BJ (cell line): ENCODE results near the gene MAP6. TPM values are rescaled to one million over a fixed set of nuclear protein-coding genes. Genes with fewer than 3 reads are reported as not detected.

ENCODE experiments used
- CTCF ChIA-PET: fragments of 350-600 bp; formaldehyde crosslinking; extraction: SDS; loops from one replicate; lab custom pipeline; 2021; ENCODE audit warnings: antibody characterized with exemption, inconsistent platforms; lab: Yijun Ruan, JAX
- POLR2A ChIA-PET: fragments of 300-600 bp; sonication (Branson Sonifier 250); formaldehyde crosslinking; extraction: SDS; loops from one replicate; lab custom pipeline; 2021; ENCODE audit warnings: antibody characterized with exemption; lab: Charles Lee
- DNase-seq: peaks from one replicate; pipeline ENCODE4 v3.0.0-alpha.2; 2011; ENCODE audit warnings: low read depth
- H3K27me3 ChIP-seq: 2 replicates; pipeline ENCODE4 v1.6.0; 2011; ENCODE audit warnings: low read length; ENCODE audit not compliant: control insufficient read depth, insufficient read depth
- H3K36me3 ChIP-seq: 2 replicates; pipeline ENCODE4 v1.5.1; 2011; ENCODE audit warnings: low read length; ENCODE audit not compliant: control insufficient read depth, insufficient read depth
- H3K4me3 ChIP-seq: 2 replicates; pipeline ENCODE4 v1.5.1; 2011; ENCODE audit warnings: low read depth, mild to moderate bottlenecking, control low read depth, low read length
- polyA plus RNA-seq: library from polyadenylated mRNA; depleted of rRNA; stranded (reverse); fragments of >200 nt; gene quantifications from 2 replicates; pipeline ENCODE4 v1.2.3, GENCODE V29; 2011
- TF ChIP-seq, protein P1 (sequence below): IDR thresholded peaks from 2 replicates; pipeline ENCODE4 v1.5.1; 2011; ENCODE audit warnings: low read depth, mild to moderate bottlenecking, control low read depth, inconsistent platforms, low read length, moderate library complexity; ENCODE audit not compliant: insufficient read depth

MAP6 gene
- polyA plus RNA-seq, 1 experiment: 12.3 TPM

DNA sequence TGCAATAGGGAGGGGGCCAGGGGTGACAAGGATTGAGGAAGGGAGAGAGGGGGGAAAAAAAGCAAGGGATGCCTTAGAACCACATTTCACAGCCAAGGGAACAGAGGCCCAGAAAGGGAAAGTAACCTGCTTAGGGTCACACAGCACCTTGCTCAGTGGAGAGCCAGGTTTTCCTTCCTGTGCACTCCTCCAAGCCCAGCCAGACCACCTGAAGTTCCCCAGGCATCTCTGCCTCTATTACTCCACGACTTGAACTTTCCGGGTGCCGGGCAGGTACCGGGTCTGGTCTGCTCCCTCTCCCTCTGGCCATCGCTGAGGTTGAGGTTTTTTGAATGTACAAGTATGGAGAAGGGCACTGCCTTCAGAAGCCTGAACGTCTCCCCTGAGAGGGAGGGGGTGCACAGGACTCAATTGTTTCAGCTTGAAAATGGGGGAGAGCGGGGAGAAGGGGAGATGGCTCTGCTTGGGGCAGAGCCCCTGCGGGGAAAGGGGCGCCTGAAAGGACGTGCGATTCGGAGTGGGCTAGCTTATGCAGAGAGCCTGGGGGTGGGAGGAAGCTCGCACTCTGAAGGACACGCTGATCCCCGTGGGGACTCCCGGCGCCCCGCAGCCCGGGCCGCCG is 107.3 kb downstream of the MAP6 start:
- DNase-seq: no peak
- CTCF ChIA-PET: interaction anchor here (0.7 to 9.8 kb wide), 6 partner anchors 9 to 153 kb away, joined by 3 to 74 read pairs (median 4); no protein-coding TSS in a partner anchor
- POLR2A ChIA-PET: interaction anchor here (0.5 to 1.7 kb wide), 3 partner anchors 7 to 101 kb away, joined by 3 to 22 read pairs (median 3); no protein-coding TSS in a partner anchor
- Histone ChIP-seq H3K4me3 (peak overlapping the region; percentile 96), H3K27me3 (no peaks in the 10 kb centered on the region), H3K36me3 (peaks cover 14% of the 10 kb centered on the region)
- TF ChIP-seq, protein P1, sequence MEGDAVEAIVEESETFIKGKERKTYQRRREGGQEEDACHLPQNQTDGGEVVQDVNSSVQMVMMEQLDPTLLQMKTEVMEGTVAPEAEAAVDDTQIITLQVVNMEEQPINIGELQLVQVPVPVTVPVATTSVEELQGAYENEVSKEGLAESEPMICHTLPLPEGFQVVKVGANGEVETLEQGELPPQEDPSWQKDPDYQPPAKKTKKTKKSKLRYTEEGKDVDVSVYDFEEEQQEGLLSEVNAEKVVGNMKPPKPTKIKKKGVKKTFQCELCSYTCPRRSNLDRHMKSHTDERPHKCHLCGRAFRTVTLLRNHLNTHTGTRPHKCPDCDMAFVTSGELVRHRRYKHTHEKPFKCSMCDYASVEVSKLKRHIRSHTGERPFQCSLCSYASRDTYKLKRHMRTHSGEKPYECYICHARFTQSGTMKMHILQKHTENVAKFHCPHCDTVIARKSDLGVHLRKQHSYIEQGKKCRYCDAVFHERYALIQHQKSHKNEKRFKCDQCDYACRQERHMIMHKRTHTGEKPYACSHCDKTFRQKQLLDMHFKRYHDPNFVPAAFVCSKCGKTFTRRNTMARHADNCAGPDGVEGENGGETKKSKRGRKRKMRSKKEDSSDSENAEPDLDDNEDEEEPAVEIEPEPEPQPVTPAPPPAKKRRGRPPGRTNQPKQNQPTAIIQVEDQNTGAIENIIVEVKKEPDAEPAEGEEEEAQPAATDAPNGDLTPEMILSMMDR: no peak

DNA sequence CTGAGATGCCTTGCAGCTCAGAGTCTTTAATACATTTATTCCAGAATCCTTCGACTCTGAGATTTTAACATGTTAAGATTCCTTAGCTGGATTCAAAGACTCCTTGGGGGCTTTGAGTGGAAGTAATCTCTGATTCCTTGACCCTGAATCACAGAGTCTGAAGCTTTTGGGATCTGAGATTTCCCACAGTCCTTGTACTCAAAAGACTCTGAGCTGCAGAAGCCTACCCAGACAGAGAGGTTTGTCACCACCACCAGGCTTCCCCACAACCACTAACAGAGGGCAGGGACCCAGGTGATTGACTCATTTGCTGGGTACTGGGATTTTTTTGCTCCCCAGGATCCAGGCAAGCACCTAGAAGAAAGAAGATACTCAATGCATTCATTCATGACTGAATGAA is 108.2 kb downstream of the MAP6 start:
- ChIA-PET CTCF (interaction anchor here (0.7 to 9.8 kb wide), 5 partner anchors 8 to 144 kb away, joined by 3 to 74 read pairs (median 3); no protein-coding TSS in a partner anchor), POLR2A (interaction anchor here (0.7 to 0.9 kb wide), 2 partner anchors 16 to 17 kb away, joined by 3 to 7 read pairs; no protein-coding TSS in a partner anchor)
- TF ChIP-seq, protein P1: no peak
- no peak overlapping the region for H3K4me3 ChIP-seq
- no peaks in the 10 kb centered on the region for H3K27me3 ChIP-seq
- DNase-seq: no peak
- H3K36me3 ChIP-seq: peaks cover 6% of the 10 kb centered on the region

DNA sequence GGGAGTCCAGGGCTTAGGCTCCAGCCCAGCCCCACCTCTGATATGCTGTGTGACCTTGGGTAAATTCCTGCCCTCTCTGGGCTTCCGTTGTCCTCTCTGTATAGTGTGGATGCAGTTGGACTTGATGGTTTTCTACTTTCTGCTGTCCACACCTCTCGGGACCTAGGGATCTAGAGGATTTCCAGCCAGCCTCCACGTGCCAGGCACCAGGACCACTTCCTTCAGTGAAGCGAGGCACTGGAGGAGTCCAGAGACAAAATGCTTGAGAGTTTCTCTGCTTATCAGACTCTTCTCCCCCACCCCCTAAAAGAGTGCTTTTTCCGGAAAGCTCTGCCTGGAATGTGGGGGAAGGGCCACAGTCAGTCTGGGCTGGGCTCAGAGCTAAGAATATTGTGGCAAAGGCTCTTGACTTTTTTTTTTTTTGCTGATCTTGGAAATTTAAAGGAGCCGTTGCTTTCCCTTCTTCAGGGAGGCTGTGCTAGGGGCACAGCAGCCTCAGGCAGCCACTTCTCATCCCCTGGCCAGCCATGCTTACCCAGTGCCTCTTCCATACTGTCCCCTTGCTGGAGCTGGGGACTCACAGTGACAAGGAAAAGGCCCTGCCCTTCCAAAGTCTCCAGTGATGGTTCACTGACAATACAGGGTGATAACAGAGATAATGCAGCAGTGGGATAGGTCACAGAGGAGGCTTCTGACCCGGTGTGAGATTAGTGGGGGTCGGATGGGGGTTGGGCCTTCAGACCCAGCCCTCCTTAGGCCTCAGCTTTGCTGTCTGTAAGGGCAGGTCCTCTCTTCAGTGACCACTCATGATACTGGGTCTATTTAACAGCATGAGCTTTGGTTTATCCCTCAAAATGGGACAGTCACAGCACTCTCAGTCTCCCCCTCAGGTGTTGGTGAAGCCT is 109.6 kb downstream of the MAP6 start:
- H3K27me3 ChIP-seq: no peaks in the 10 kb centered on the region
- ChIA-PET CTCF (interaction anchor here (0.6 to 9.8 kb wide), 6 partner anchors 12 to 95 kb away, joined by 3 to 74 read pairs (median 4); no protein-coding TSS in a partner anchor), POLR2A (interaction anchor here (0.6 to 0.7 kb wide), 3 partner anchors 19 to 490 kb away, joined by 3 to 7 read pairs (median 3); no protein-coding TSS in a partner anchor)
- TF ChIP-seq, protein P1: no peak
- peak overlapping the region; percentile 7; the same call in 1 of the 2 replicates for H3K4me3 ChIP-seq
- H3K36me3 ChIP-seq: peaks cover 5% of the 10 kb centered on the region
- no peak for DNase-seq

DNA sequence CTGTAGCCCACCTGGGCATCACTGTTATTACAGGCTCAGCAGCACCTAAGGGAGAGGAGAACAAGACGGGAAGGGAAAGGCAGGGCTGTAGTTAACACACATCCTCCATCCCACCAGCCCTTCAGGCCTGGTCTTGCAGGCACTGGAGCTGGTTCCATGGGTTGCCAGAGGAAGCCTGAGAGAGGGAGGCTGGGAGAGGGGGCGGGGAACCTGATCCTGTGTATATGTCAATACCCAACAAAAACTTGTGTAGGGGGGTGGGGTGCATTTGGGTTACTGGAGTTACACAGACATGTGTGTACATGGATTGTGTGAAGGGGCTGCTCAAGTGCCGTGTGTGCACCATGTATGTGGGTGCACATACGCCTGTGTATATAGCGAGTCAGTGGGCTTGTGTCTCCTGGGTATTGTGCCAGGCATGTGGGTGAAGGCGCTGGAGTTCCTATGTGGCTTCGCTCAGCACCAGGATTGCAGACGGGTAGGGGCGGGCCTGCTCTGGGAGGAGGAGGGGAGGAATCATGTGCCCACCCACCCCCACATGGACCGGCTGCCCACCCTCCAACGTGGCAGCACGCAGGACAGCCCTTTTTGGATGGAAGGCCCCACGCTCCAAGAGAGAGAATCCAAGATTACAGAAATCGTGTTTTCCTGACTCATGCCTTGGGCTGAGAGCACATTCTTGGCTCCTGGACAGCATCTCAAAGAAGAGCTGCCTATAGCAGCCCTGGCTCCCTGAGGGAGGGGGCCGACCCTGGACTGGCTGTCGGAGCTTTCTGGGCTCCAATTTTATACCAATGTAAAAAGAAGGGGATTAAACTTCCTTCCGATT is 111.0 kb downstream of the MAP6 start:
- POLR2A ChIA-PET: interaction anchor here (0.6 kb wide), 1 partner anchor 129 kb away, joined by 4 read pairs; no protein-coding TSS in a partner anchor
- TF ChIP-seq, protein P1: no peak
- H3K4me3 ChIP-seq: no peak overlapping the region
- peak; percentile 68 for DNase-seq
- H3K36me3 ChIP-seq: no peaks in the 10 kb centered on the region
- CTCF ChIA-PET: interaction anchor here (0.5 to 1.5 kb wide), 4 partner anchors 11 to 96 kb away, joined by 3 to 8 read pairs (median 4); no protein-coding TSS in a partner anchor
- H3K27me3 ChIP-seq: no peaks in the 10 kb centered on the region
